ENCODE measurements around the gene PRRT2.

Gene PRRT2

DNA sequence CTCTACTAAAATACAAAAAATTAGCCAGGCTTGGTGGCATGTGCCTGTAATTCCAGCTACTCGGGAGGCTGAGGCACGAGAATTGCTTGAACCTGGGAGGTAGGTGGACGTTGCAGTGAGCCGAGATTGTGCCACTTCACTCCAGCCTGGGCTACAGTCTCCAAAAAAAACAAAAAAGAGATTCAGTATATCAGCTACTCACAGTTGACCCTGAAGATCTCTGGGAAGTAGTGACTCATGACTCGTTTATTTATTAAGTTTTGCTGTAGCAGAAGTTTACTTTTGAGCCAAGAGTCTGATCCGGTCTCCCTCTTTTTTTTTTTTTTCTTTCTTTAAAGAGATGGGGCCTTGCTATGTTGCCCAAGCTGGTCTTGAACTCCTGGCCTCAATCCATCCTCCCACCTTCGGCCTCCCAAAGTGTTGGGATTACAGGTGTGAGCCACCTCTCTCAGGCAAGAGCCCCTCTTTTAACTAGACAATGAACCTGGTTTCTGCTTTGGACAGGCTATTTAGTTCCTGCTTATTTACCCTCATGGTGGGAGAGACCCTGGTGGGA lies 12.7 kb downstream of the PRRT2 start:
- no peaks in the 10 kb centered on the region for H4K20me1 ChIP-seq (ENCODE audit: low read depth, low read length)
- TF ChIP-seq, protein P1, sequence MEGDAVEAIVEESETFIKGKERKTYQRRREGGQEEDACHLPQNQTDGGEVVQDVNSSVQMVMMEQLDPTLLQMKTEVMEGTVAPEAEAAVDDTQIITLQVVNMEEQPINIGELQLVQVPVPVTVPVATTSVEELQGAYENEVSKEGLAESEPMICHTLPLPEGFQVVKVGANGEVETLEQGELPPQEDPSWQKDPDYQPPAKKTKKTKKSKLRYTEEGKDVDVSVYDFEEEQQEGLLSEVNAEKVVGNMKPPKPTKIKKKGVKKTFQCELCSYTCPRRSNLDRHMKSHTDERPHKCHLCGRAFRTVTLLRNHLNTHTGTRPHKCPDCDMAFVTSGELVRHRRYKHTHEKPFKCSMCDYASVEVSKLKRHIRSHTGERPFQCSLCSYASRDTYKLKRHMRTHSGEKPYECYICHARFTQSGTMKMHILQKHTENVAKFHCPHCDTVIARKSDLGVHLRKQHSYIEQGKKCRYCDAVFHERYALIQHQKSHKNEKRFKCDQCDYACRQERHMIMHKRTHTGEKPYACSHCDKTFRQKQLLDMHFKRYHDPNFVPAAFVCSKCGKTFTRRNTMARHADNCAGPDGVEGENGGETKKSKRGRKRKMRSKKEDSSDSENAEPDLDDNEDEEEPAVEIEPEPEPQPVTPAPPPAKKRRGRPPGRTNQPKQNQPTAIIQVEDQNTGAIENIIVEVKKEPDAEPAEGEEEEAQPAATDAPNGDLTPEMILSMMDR (IDR thresholded peaks at IDR 0.05; ENCODE audit: insufficient read depth, low read length, poor library complexity, severe bottlenecking): no peak
- no peak for TF ChIP-seq EZH2phosphoT487 (conservative IDR thresholded peaks at IDR 0.05; ENCODE audit: low read length)
- H3K4me2 ChIP-seq (ENCODE audit: low read depth, low read length, poor library complexity, severe bottlenecking): no peak overlapping the region
- H3F3A ChIP-seq (ENCODE audit: insufficient read depth): no peaks in the 10 kb centered on the region; the same call in 1 of the 2 replicates
- H3K27ac ChIP-seq (ENCODE audit: low read depth, low read length): no peak overlapping the region
- no peaks in the 10 kb centered on the region for H3K79me2 ChIP-seq (ENCODE audit: insufficient read depth, low read length)
- no peak overlapping the region for H3K9ac ChIP-seq (ENCODE audit: low read length)
- H3K9me3 ChIP-seq (ENCODE audit: insufficient read depth, low read length): no peaks in the 10 kb centered on the region
- H2AFZ ChIP-seq (ENCODE audit: low read depth, low read length, severe bottlenecking): no peak overlapping the region
- H3K36me3 ChIP-seq (ENCODE audit: low read length): no peaks in the 10 kb centered on the region
- no peaks in the 10 kb centered on the region for H3K27me3 ChIP-seq (ENCODE audit: low read length)
- H3K9me2 ChIP-seq (replicated peaks; ENCODE audit: insufficient read depth, low read length): no peaks in the 10 kb centered on the region
- H3K4me3 ChIP-seq (ENCODE audit: insufficient read depth, low read length, poor library complexity, severe bottlenecking): no peak overlapping the region

GRCh38 chr16:29825145-29826044 lies 13.4 kb downstream of the PRRT2 start:
- no peak overlapping the region for H3K4me2 ChIP-seq (ENCODE audit: low read depth, low read length, poor library complexity, severe bottlenecking)
- H3K9me3 ChIP-seq (ENCODE audit: insufficient read depth, low read length): no peaks in the 10 kb centered on the region
- H3K4me3 ChIP-seq (ENCODE audit: insufficient read depth, low read length, poor library complexity, severe bottlenecking): no peak overlapping the region
- no peaks in the 10 kb centered on the region for H4K20me1 ChIP-seq (ENCODE audit: low read depth, low read length)
- H3K36me3 ChIP-seq (ENCODE audit: low read length): no peaks in the 10 kb centered on the region
- no peaks in the 10 kb centered on the region for H3K79me2 ChIP-seq (ENCODE audit: insufficient read depth, low read length)
- H3F3A ChIP-seq (ENCODE audit: insufficient read depth): no peaks in the 10 kb centered on the region
- TF ChIP-seq EZH2phosphoT487 (conservative IDR thresholded peaks at IDR 0.05; ENCODE audit: low read length): no peak
- TF ChIP-seq, protein P1 (IDR thresholded peaks at IDR 0.05; ENCODE audit: insufficient read depth, low read length, poor library complexity, severe bottlenecking): no peak
- no peaks in the 10 kb centered on the region for H3K27me3 ChIP-seq (ENCODE audit: low read length)
- H3K9me2 ChIP-seq (replicated peaks; ENCODE audit: insufficient read depth, low read length): no peaks in the 10 kb centered on the region
- H3K9ac ChIP-seq (ENCODE audit: low read length): no peak overlapping the region
- H2AFZ ChIP-seq (ENCODE audit: low read depth, low read length, severe bottlenecking): no peak overlapping the region
- no peak overlapping the region for H3K27ac ChIP-seq (ENCODE audit: low read depth, low read length)

DNA sequence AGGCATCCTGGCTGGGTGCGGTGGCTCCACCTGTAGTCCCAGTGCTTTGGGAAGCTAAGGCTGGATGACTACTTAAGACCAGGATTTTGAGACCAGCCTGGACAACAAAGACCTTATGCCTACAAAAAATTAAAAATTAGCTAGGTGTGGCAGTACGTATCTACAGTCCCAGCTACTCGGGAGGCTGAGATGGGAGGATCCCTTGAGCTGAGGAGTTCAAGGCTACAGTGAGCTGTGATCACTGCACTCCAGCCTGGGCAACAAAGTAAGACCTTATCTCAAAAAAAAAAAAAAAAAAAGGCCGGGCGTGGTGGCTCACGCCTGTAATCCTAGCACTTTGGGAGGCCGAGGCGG lies 14.3 kb downstream of the PRRT2 start:
- no peaks in the 10 kb centered on the region for H3K9me2 ChIP-seq (replicated peaks; ENCODE audit: insufficient read depth, low read length)
- no peaks in the 10 kb centered on the region for H3F3A ChIP-seq (ENCODE audit: insufficient read depth)
- H4K20me1 ChIP-seq (ENCODE audit: low read depth, low read length): no peaks in the 10 kb centered on the region
- no peaks in the 10 kb centered on the region for H3K27me3 ChIP-seq (ENCODE audit: low read length)
- H3K4me3 ChIP-seq (ENCODE audit: insufficient read depth, low read length, poor library complexity, severe bottlenecking): no peak overlapping the region
- H3K36me3 ChIP-seq (ENCODE audit: low read length): no peaks in the 10 kb centered on the region
- H3K79me2 ChIP-seq (ENCODE audit: insufficient read depth, low read length): no peaks in the 10 kb centered on the region
- H3K4me2 ChIP-seq (ENCODE audit: low read depth, low read length, poor library complexity, severe bottlenecking): no peak overlapping the region
- H3K9me3 ChIP-seq (ENCODE audit: insufficient read depth, low read length): no peaks in the 10 kb centered on the region
- H2AFZ ChIP-seq (ENCODE audit: low read depth, low read length, severe bottlenecking): no peak overlapping the region
- no peak overlapping the region for H3K9ac ChIP-seq (ENCODE audit: low read length)
- TF ChIP-seq, protein P1 (IDR thresholded peaks at IDR 0.05; ENCODE audit: insufficient read depth, low read length, poor library complexity, severe bottlenecking): no peak
- no peak for TF ChIP-seq EZH2phosphoT487 (conservative IDR thresholded peaks at IDR 0.05; ENCODE audit: low read length)
- no peak overlapping the region for H3K27ac ChIP-seq (ENCODE audit: low read depth, low read length)

Data from SU-DHL-6 (cell line).